ENCODE data around the gene HOXB3. TPM values are rescaled to one million over a fixed set of nuclear protein-coding genes. Genes with fewer than 3 reads are reported as not detected.

Gene HOXB3
- total RNA-seq, 1 donor from 2014 or later, result 0.57 TPM

DNA sequence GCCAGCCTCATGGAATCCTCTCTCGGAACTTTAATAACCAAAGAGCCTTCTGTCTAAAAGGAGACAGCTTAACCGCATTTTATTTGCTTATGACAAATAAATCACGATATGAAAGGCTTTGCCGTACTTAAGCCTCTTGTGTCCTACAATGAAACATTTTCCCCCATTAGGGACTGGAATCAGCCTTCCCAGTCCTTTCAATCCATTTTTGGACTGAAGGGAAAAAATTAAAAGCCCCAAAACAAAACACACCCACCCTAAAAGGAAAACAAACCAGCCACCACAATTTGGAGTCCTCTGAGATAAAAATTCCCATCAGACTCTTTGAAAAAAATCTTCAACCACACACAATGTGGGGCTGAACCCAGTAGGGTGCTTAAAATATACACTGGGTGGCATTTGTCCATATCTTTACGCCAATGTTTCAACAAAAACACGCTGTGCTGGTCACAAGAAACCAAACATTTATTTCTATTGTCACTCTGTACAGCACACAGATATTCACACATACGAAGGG is 14.9 kb downstream of the HOXB3 start:
- Mint-ChIP-seq H3K36me3 (ENCODE audit: low read depth) (peaks cover 4% of the 10 kb centered on the region), H3K27ac (ENCODE audit: unreplicated experiment) (no peak overlapping the region), H3K9me3 (ENCODE audit: low read depth) (no peaks in the 10 kb centered on the region), H3K4me3 (ENCODE audit: unreplicated experiment) (no peak overlapping the region), H3K27me3 (ENCODE audit: low read depth) (peaks cover 85% of the 10 kb centered on the region), H3K4me1 (ENCODE audit: low read depth) (no peaks in the 10 kb centered on the region)
- no peak for DNase-seq (ENCODE audit: low spot score)
- TF ChIP-seq, protein P1, sequence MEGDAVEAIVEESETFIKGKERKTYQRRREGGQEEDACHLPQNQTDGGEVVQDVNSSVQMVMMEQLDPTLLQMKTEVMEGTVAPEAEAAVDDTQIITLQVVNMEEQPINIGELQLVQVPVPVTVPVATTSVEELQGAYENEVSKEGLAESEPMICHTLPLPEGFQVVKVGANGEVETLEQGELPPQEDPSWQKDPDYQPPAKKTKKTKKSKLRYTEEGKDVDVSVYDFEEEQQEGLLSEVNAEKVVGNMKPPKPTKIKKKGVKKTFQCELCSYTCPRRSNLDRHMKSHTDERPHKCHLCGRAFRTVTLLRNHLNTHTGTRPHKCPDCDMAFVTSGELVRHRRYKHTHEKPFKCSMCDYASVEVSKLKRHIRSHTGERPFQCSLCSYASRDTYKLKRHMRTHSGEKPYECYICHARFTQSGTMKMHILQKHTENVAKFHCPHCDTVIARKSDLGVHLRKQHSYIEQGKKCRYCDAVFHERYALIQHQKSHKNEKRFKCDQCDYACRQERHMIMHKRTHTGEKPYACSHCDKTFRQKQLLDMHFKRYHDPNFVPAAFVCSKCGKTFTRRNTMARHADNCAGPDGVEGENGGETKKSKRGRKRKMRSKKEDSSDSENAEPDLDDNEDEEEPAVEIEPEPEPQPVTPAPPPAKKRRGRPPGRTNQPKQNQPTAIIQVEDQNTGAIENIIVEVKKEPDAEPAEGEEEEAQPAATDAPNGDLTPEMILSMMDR (IDR thresholded peaks at IDR 0.05), result no peak

DNA sequence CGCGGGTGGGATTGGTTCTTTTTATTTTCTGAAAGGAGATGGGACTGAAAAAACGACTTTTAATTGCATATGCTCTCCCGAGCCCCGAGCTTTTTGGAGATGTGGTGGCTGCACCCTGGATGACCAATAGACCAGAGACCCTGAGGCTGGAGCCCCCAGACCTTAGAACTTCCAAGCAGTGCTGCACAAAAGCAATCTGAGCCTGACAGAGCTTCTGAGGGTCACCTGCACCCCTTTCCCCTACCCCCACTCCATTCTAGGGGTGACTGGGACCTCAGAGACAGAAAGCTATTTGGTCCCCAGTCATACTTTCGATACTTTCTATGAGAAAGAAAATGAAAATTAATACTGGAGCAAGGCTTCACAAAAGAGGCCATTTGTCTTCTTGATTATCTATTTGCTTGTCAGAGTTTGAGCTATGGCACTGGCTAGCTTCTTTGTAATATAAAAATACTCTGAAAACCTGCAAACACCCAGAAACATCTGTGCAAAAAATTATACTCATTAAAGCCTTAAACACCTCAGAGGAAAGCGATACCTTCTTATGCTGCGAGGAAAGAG is 15.5 kb downstream of the HOXB3 start:
- Mint-ChIP-seq H3K4me3 (ENCODE audit: unreplicated experiment) (no peak overlapping the region), H3K9me3 (ENCODE audit: low read depth) (no peaks in the 10 kb centered on the region), H3K36me3 (ENCODE audit: low read depth) (peaks cover 1% of the 10 kb centered on the region), H3K4me1 (ENCODE audit: low read depth) (no peaks in the 10 kb centered on the region), H3K27ac (ENCODE audit: unreplicated experiment) (no peak overlapping the region), H3K27me3 (ENCODE audit: low read depth) (peaks cover 87% of the 10 kb centered on the region)
- no peak for DNase-seq (ENCODE audit: low spot score)
- TF ChIP-seq, protein P1 (IDR thresholded peaks at IDR 0.05), result no peak

DNA sequence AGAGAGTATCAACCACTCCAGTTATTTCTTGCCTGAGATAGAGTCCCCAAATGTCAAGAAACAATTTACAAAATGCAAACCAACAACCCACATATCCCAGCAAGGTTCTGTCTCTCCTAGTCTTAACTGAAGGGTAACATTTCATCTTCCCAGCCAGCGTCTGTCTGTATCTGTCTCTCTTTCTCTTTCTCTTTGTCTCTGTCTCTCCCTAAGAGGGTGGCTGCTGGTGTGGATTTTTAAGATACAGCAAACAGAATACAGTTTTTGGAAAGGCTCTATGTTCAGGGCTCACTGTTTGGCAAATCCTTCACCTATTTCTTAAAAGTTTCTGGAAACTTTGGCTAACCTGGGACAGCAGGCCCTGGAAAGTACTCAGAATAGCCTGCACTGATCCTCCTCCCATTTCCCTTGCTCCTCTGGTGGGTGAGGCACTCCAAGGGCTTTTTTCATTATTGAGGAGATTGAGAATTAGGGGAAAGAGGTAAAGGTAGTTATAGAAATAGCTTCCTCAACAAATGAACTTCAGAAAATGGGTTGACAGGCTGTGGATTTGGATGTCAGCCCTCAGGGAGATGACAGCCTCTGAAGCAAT is 18.1 kb downstream of the HOXB3 start:
- Mint-ChIP-seq H3K27me3 (ENCODE audit: low read depth) (peaks cover 79% of the 10 kb centered on the region), H3K27ac (ENCODE audit: unreplicated experiment) (no peak overlapping the region), H3K9me3 (ENCODE audit: low read depth) (no peaks in the 10 kb centered on the region), H3K36me3 (ENCODE audit: low read depth) (no peaks in the 10 kb centered on the region), H3K4me3 (ENCODE audit: unreplicated experiment) (no peak overlapping the region), H3K4me1 (ENCODE audit: low read depth) (no peaks in the 10 kb centered on the region)
- TF ChIP-seq, protein P1 (IDR thresholded peaks at IDR 0.05), result no peak
- DNase-seq (ENCODE audit: low spot score), result no peak

DNA sequence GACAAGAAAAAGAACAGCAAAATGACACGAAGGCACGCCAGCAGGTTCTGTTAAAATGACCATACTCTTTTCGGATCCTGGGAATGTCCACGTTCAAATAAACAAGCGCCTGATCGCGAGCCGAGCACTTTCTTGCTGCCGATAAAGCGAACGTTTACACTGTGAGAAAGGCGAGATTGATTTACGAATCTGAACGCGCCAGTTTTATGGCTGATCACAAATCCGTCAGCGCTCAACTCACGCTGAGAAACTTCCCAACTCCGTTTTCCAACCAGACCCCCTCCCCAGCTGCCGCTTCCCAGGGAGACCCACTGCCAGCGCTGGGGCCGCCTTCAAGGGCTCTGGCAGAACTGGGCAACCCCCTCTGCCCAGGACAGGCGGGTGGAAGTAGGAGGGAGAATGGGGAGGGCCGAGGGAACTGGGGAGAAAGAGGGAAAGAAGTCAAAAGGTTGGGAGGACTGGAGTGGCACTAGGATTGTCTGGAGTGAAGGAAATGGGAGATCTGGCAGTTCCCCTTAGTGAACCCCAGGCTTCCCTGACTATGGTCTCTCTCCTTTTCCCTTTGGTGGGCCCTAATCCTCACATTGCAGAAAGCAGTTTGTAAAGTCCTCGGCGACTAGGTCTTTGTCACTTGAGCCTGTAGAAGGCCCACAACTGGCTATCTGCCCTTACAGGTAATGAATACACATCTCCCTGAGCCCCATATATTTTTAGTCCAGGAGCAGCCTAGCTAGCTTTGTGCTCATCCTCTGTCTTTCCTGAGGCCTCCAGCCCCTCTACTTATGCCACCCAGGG is 18.8 kb downstream of the HOXB3 start:
- H3K27me3 Mint-ChIP-seq (ENCODE audit: low read depth), result peaks cover 76% of the 10 kb centered on the region
- TF ChIP-seq, protein P1 (IDR thresholded peaks at IDR 0.05), result no peak
- no peaks in the 10 kb centered on the region for H3K36me3 Mint-ChIP-seq (ENCODE audit: low read depth)
- no peak overlapping the region for H3K27ac Mint-ChIP-seq (ENCODE audit: unreplicated experiment)
- no peak overlapping the region for H3K4me3 Mint-ChIP-seq (ENCODE audit: unreplicated experiment)
- no peaks in the 10 kb centered on the region for H3K4me1 Mint-ChIP-seq (ENCODE audit: low read depth)
- H3K9me3 Mint-ChIP-seq (ENCODE audit: low read depth), result no peaks in the 10 kb centered on the region
- no peak for DNase-seq (ENCODE audit: low spot score)

DNA sequence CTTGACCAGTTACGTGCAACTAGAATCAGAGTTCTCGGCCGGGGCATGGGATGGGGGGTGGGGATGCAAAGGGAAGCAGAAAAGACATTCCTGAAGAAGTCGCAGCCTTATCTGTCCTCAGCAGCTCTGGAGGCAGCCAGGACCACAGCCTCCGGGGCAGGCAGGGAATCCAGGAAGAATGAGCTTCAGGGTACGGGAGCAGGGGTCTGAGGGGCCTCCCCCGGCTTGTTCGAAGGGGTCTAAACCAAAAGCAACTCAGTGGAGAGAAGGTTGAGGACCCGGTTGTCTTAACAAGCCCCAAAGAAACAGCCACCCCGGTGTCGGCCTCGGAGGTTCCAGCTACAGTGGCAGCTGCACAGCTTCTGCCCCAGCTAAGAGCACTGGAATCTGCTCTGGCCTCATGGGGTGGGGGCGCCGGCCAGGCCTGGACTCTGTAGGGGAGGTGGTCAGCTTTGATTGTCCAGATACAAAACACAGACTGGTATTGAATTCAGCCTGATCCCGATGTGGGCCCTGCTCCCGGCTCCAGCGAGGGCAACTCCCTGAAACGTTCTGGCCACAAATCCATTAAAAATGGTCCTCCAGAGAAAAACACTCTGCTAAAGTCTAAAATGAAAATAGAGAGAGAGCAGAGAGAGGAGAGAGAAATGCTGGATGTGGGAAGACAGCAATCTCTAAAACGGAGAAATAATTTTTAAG is 19.6 kb downstream of the HOXB3 start:
- no peak overlapping the region for H3K4me3 Mint-ChIP-seq (ENCODE audit: unreplicated experiment)
- H3K36me3 Mint-ChIP-seq (ENCODE audit: low read depth), result no peaks in the 10 kb centered on the region
- H3K27ac Mint-ChIP-seq (ENCODE audit: unreplicated experiment), result no peak overlapping the region
- DNase-seq (ENCODE audit: low spot score), result no peak
- peaks cover 71% of the 10 kb centered on the region for H3K27me3 Mint-ChIP-seq (ENCODE audit: low read depth)
- H3K9me3 Mint-ChIP-seq (ENCODE audit: low read depth), result no peaks in the 10 kb centered on the region
- H3K4me1 Mint-ChIP-seq (ENCODE audit: low read depth), result no peaks in the 10 kb centered on the region
- TF ChIP-seq, protein P1 (IDR thresholded peaks at IDR 0.05), result no peak
